GM18868 (cell line): ENCODE measurements around the gene ABHD14A.

Experiments
- ATAC-seq: cut with Tn5 transposase; IDR thresholded peaks from one replicate; pipeline ENCODE4 v1.9.1; 2021; ENCODE audit warnings: mild to moderate bottlenecking, moderate library complexity; ENCODE audit not compliant: unreplicated experiment

Gene ABHD14A

GRCh38 chr3:51955175-51955892 is 19.5 kb upstream of the ABHD14A start, which contains the start of gene GPR62:
GPR62 (plus strand) TSS chr3:51955381; CDS start chr3:51955653, 272 bp downstream.
- no peak for ATAC-seq

GRCh38 chr3:51955893-51956770 is 18.7 kb upstream of the ABHD14A start:
- ATAC-seq: no peak

- ATAC-seq: no peak
Observed at GRCh38 chr3:51957520-51958205, 17.2 kb upstream of the ABHD14A start.

- no peak for ATAC-seq
Observed at GRCh38 chr3:51958603-51959521, 16.0 kb upstream of the ABHD14A start.

GRCh38 chr3:51959651-51960050 is 15.2 kb upstream of the ABHD14A start:
- ATAC-seq: no peak

GRCh38 chr3:51960386-51960785 is 14.5 kb upstream of the ABHD14A start:
- no peak for ATAC-seq

- ATAC-seq: no peak
Observed at GRCh38 chr3:51961011-51961410, 13.9 kb upstream of the ABHD14A start.

GRCh38 chr3:51961602-51962569 is 13.0 kb upstream of the ABHD14A start:
- no peak for ATAC-seq

- ATAC-seq: no peak
Observed at GRCh38 chr3:51962854-51963530, 11.9 kb upstream of the ABHD14A start.

- ATAC-seq: no peak
Observed at GRCh38 chr3:51963951-51964451, 10.9 kb upstream of the ABHD14A start.

GRCh38 chr3:51964521-51964920 is 10.3 kb upstream of the ABHD14A start:
- no peak for ATAC-seq

- ATAC-seq: no peak
Observed at GRCh38 chr3:51966016-51966415, 8.8 kb upstream of the ABHD14A start.

- ATAC-seq: no peak
Observed at GRCh38 chr3:51966486-51966885, 8.4 kb upstream of the ABHD14A start.

- no peak for ATAC-seq
Observed at GRCh38 chr3:51966922-51967383, 7.9 kb upstream of the ABHD14A start.

- peak; percentile 62 for ATAC-seq
Observed at GRCh38 chr3:51967384-51968169, 7.3 kb upstream of the ABHD14A start, which contains the start of gene PCBP4. PCBP4 (minus strand) TSS chr3:51967454; CDS start chr3:51961240, 6,214 bp downstream.

- no peak for ATAC-seq
Observed at GRCh38 chr3:51968170-51968775, 6.6 kb upstream of the ABHD14A start.
